ENCODE results near the gene MYG1. TPM values are rescaled to one million over a fixed set of nuclear protein-coding genes. Genes with fewer than 3 reads are reported as not detected.

Gene MYG1, protein sequence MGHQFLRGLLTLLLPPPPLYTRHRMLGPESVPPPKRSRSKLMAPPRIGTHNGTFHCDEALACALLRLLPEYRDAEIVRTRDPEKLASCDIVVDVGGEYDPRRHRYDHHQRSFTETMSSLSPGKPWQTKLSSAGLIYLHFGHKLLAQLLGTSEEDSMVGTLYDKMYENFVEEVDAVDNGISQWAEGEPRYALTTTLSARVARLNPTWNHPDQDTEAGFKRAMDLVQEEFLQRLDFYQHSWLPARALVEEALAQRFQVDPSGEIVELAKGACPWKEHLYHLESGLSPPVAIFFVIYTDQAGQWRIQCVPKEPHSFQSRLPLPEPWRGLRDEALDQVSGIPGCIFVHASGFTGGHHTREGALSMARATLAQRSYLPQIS
- 45.7 and 49.9 TPM in 2 replicates for total RNA-seq (ENCODE audit: low replicate concordance)

DNA sequence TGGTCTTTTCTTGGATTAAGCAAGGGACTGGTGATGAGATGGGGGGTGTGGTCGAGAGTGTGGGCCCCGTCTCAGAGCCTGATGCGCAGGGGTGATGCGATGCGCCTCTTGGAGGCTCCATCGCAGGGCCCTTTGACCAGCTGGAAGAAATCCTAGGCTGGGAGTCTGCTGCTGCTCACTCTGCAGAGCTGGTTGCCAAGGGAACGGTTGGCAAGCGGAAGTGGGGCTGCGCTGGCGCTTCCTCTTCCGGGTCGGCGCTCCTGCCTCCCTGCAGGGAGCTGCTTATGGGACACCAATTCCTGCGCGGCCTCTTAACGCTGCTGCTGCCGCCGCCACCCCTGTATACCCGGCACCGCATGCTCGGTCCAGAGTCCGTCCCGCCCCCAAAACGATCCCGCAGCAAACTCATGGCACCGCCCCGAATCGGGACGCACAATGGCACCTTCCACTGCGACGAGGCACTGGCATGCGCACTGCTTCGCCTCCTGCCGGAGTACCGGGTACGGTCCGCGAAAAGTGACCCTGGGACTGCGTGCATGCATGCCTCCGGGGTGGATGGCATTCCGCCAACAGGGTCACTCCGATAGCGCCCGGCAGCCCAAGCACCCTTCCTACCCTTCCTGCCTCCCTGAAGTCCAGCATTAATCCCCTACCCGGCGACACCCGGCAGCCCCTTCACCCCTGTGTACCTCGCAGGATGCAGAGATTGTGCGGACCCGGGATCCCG, at the start of gene MYG1:
TSS of gene MYG1 (plus strand) at position 242 of the 727 bp plus-strand sequence. CDS start at position 285, 43 bp downstream.

DNA sequence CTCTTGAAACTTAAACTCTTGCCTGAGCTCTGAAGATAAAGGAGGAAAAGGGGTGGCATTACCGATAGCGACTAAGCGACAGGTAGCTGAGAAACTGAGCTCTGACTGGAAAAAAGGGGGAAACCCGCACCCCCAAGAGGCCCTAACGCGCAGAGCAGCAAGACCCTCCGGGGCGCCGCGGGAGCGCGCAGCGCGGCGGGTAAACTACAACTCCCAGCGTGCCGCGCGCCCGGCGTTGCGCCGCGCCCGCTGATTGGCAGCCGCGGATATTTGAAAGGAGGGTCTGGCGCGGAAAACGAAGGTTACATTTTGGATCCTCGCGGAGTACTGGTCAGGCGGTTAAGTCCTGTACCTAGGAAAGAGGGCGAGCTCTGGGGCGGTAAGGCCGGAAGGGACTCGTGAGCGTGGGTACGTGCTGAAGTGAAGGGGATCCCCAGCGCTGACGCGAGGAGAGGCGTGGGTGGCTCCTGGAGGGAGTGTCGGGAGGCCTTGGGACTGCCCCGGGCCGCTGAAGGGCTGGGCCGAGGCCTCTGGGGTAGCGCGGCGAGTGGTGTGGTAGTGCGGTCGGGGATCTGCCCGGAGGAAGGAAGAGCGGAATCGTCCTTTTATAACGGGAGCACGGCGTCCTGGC, 31.4 kb upstream of the MYG1 start, which contains the start of gene ESPL1:
TSS of gene ESPL1 (plus strand) at position 301 of the 631 bp plus-strand sequence. CDS start 468 bp downstream, outside the sequence.

DNA sequence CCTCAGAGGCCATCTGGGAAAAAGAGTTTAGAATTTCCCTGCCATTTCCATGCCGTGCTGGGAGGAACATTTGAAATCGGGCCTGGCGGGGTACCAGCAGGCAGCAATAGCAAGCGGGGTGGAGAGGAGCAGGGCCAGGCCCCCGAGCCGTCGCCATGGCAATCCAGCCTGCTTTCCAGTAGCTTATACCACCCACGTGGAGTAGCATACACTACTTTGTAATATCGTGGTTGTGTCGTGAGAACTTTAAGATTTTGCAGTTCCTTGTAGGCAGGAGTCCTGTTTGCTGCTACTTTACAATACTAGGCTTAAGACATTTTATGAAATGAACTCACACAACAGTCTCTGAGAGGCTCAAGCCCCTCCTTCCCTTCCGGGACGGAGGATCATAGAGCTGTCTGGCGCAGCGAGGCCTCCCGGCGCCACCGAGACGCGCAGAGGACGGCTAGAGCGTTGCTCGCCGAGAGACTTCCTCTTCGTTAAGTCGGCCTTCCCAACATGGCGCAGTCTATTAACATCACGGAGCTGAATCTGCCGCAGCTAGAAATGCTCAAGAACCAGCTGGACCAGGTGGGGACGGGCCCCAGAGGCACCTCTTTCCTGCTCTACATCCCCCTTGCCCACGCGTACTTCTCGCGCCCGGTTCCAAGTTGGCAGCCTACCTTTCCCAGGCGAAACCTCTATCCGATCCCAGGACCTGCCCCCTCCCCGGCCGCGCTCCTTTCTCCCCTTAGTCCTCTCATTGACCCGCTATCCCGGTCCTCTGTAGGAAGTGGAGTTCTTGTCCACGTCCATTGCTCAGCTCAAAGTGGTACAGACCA, 4.2 kb upstream of the MYG1 start, which contains the start of gene PFDN5:
TSS of gene PFDN5 (plus strand) at position 473 of the 821 bp plus-strand sequence. CDS start at position 499, 26 bp downstream.

DNA sequence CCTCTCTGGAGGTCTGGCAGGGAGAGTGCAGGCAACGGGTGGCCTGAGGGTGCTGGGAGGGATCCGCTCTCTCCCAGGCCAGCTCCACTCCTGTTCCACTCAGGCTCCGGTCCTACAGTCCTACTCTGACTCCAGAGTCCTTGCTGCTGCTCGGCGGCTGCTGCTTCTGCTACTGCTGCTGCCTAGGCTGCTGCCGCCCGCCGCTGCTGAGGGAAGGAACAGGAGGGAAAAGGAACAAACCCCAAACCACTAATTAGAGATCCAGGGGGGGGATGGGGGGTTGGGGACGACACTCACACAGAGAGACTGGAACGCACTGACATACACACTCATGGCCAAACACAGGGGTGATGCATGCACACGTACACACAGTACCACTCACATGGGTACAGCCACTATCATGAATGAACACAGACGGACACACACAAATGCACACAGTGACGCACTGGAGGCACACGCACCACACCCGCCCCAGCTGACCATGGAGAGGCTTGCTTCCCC, 36.7 kb downstream of the MYG1 start, which contains the start of gene SP7:
TSS of gene SP7 (minus strand) at position 174 of the 501 bp plus-strand sequence. CDS start 708 bp downstream, outside the sequence.

Other genes starting within 250 kb of the MYG1 start
- gene TNS2, start 249.6 kb upstream of the MYG1 start, total RNA-seq (ENCODE audit: low replicate concordance), result 19.6 and 37.2 TPM in 2 replicates
- gene SPRYD3, start 220.3 kb upstream of the MYG1 start, total RNA-seq (ENCODE audit: low replicate concordance), result 21.0 and 35.6 TPM in 2 replicates
- gene IGFBP6, start 202.0 kb upstream of the MYG1 start, total RNA-seq (ENCODE audit: low replicate concordance), result 364 and 722 TPM in 2 replicates
- not detected in 2 replicates for gene SOAT2, start 196.2 kb upstream of the MYG1 start, total RNA-seq (ENCODE audit: low replicate concordance)
- gene ZNF740, start 119.0 kb upstream of the MYG1 start, total RNA-seq (ENCODE audit: low replicate concordance), result 11.2 and 11.3 TPM in 2 replicates
- gene CSAD, start 118.8 kb upstream of the MYG1 start, total RNA-seq (ENCODE audit: low replicate concordance), result 4.4 and 11.5 TPM in 2 replicates
- 0.15 and 0.47 TPM in 2 replicates for gene ITGB7, start 92.4 kb upstream of the MYG1 start, total RNA-seq (ENCODE audit: low replicate concordance)
- gene RARG, start 67.5 kb upstream of the MYG1 start, total RNA-seq (ENCODE audit: low replicate concordance), result 17.7 and 22.6 TPM in 2 replicates
- gene ESPL1, start 31.4 kb upstream of the MYG1 start, total RNA-seq (ENCODE audit: low replicate concordance), result 0.70 and 1.2 TPM in 2 replicates
- gene PFDN5, start 4.2 kb upstream of the MYG1 start, total RNA-seq (ENCODE audit: low replicate concordance), result 692 and 1,810 TPM in 2 replicates
- gene AAAS, start 21.9 kb downstream of the MYG1 start, total RNA-seq (ENCODE audit: low replicate concordance), result 31.4 and 34.7 TPM in 2 replicates
- not detected in 2 replicates for gene SP7, start 36.7 kb downstream of the MYG1 start, total RNA-seq (ENCODE audit: low replicate concordance)
- gene SP1, start 80.5 kb downstream of the MYG1 start, total RNA-seq (ENCODE audit: low replicate concordance), result 20.6 and 22.9 TPM in 2 replicates
- gene AMHR2, start 124.2 kb downstream of the MYG1 start, total RNA-seq (ENCODE audit: low replicate concordance), result not detected in 2 replicates
- gene PRR13, start 142.0 kb downstream of the MYG1 start, total RNA-seq (ENCODE audit: low replicate concordance), result 12.1 and 21.4 TPM in 2 replicates
- gene PCBP2, start 152.4 kb downstream of the MYG1 start, total RNA-seq (ENCODE audit: low replicate concordance), result 210 and 235 TPM in 2 replicates
- 16.1 and 48.9 TPM in 2 replicates for gene MAP3K12, start 199.8 kb downstream of the MYG1 start, total RNA-seq (ENCODE audit: low replicate concordance)
- 24.5 and 36.5 TPM in 2 replicates for gene TARBP2, start 201.6 kb downstream of the MYG1 start, total RNA-seq (ENCODE audit: low replicate concordance)
- gene NPFF, start 207.8 kb downstream of the MYG1 start, total RNA-seq (ENCODE audit: low replicate concordance), result not detected in 2 replicates